ENCODE data around the gene BIRC5.
A peak's percentile ranks its signal among the peaks of the same experiment; 100 is the strongest.

The BIRC5 gene

DNA sequence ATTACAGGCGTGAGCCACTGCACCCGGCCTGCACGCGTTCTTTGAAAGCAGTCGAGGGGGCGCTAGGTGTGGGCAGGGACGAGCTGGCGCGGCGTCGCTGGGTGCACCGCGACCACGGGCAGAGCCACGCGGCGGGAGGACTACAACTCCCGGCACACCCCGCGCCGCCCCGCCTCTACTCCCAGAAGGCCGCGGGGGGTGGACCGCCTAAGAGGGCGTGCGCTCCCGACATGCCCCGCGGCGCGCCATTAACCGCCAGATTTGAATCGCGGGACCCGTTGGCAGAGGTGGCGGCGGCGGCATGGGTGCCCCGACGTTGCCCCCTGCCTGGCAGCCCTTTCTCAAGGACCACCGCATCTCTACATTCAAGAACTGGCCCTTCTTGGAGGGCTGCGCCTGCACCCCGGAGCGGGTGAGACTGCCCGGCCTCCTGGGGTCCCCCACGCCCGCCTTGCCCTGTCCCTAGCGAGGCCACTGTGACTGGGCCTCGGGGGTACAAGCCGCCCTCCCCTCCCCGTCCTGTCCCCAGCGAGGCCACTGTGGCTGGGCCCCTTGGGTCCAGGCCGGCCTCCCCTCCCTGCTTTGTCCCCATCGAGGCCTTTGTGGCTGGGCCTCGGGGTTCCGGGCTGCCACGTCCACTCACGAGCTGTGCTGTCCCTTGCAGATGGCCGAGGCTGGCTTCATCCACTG is at the start of gene BIRC5:
TSS of gene BIRC5 (plus strand) at position 238 of the 690 bp plus-strand sequence. CDS start at position 302, 64 bp downstream.
- H3K4me3 ChIP-seq (ENCODE audit: low read depth, low read length) = peak within 1 kb of the TSS; percentile 91
- peak; percentile 42 for DNase-seq (ENCODE audit: low read depth)
- TF ChIP-seq CTCF (IDR thresholded peaks at IDR 0.05; ENCODE audit: low read depth, low read length, missing control alignments) = no peak

DNA sequence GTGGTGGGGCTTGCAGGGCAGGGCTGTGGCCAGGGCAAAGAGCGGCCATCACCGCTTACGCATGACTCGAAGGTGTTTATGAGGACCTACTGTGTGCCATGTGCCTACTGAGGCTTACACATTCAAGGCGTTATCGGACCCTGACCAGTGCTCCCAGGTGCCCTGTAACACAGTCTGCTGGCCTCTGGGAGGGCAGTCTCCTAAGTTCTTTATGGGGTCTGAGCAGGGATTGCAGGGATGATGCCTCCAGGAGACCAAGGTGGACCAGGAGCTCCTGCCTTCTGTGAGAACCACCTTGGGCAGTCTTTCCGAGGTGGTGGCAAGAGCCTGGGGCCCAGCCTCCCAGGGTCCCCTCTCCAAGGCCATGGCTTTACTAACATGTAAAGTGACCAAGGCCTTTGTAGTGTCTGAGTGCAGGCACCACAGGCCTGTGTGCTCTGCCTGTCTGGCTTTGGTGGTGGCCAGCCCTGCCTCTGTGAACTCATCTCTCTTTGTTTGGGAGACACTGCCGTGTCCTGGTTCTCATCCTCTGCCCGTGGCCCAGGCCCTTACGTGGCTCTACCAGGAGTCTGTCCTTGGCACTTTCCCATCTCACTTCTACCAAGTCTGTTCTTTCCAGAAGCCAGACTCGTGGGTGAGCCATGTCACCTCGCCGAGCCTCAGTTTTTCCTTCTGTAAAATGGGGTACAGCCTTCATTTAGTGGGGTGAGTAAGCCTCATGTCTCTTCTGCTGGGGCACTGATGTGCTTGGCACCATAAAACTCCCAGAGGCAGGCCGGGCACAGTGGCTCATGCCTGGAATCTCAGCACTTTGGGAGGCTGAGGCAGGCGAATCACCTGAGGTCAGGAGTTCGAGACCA is 49.1 kb upstream of the BIRC5 start:
- no peak overlapping the region for H3K4me3 ChIP-seq (ENCODE audit: low read depth, low read length)
- no peak for DNase-seq (ENCODE audit: low read depth)
- TF ChIP-seq CTCF (IDR thresholded peaks at IDR 0.05; ENCODE audit: low read depth, low read length, missing control alignments) = no peak

- no peak for DNase-seq (ENCODE audit: low read depth)
- no peak for TF ChIP-seq CTCF (IDR thresholded peaks at IDR 0.05; ENCODE audit: low read depth, low read length, missing control alignments)
- H3K4me3 ChIP-seq (ENCODE audit: low read depth, low read length) = no peak overlapping the region
These were observed 47.6 kb upstream of the BIRC5 start for GRCh38 chr17:78166416-78166815.

DNA sequence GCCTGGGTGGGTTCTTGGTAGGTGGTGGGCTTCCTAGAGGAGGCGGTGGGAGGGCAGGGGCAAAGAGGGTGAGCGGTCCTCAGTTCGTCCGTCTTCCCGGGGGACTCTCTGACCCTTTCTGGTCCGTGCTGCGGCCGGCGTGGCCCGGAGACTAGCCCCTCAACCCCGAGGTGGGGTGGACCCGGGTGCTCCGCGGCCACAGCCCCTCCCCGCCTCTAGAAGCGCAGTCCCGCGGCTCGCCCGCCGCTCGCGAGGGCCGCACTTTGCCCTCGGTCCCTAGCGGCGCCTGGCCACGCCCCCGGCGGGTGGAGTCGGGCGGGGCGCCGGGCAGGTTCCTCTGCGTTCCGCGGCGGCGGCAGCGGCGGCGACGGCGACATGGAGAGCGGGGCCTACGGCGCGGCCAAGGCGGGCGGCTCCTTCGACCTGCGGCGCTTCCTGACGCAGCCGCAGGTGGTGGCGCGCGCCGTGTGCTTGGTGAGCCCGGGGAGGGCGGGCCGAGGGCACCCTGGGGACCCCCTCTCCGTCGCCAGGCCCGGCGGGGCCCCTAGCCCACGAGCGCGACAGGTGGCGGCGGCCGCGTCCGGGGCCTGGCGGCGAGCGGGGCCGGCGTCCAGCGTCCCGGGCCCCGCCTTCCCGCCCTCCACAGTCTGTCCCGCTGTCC is 45.7 kb upstream of the BIRC5 start, which contains the start of gene SYNGR2:
TSS of gene SYNGR2 (plus strand) at position 340 of the 661 bp plus-strand sequence. CDS start at position 376, 36 bp downstream.
- TF ChIP-seq CTCF (IDR thresholded peaks at IDR 0.05; ENCODE audit: low read depth, low read length, missing control alignments) = no peak
- DNase-seq (ENCODE audit: low read depth) = no peak
- peak within 1 kb of the TSS; percentile 70 for H3K4me3 ChIP-seq (ENCODE audit: low read depth, low read length)

DNA sequence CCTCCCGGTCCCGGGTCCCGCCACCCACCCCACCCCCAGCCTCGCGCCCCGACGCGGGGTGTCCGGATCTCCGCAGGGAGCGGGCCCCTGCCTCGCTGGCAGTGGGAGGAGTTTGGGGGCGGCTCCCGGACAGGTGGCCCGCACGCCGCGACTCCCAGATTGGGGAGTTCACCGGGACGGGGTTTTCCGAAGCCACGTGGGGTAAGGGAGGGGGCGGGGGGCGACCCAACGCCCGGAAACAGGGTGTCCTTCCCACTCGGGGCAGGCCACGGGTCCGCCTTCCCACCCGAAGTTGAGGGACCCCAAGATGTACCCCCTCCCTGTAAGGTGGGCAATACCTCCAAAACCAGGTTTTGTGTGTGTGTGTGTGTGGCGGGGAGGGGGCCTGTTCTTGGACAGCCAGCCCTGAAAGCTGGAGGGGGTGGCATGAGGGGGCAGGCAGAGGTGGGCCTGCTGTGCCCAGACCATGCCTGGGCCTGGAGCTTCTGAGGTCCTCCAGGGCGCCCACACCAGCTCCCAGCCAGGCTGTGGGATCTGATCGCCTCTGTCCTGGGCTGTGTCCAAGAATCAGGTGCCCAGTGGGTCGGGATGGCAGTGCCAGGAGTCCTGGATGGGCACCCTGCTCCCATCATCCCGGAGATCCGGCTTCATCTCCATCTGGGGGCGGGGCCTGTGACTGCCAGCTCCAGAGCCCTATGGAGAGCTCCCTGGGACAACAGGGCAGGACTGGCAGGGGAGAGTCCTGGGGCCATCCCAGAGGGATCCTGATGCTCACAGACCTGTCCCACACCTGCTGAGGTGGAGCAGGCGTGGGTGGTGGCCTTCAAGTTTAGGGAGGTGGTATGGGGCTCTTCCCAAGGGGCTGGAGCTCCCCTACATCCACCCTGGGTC is 44.9 kb upstream of the BIRC5 start:
- H3K4me3 ChIP-seq (ENCODE audit: low read depth, low read length) = peak overlapping the region; percentile 70
- no peak for DNase-seq (ENCODE audit: low read depth)
- no peak for TF ChIP-seq CTCF (IDR thresholded peaks at IDR 0.05; ENCODE audit: low read depth, low read length, missing control alignments)

All from GM12864 (cell line).